HL-60 (cell line): ENCODE data around the gene RBM18.

Experiments
- GABPA ChIP-seq: IDR thresholded peaks from 2 replicates; pipeline ENCODE4 v1.6.1; 2012; ENCODE audit warnings: low read depth
- POLR2AphosphoS5 ChIP-seq: IDR thresholded peaks from 2 replicates; pipeline ENCODE4 v1.6.1; 2012; ENCODE audit warnings: low read depth
- SPI1 ChIP-seq: IDR thresholded peaks from 2 replicates; pipeline ENCODE4 v1.6.1; 2012; ENCODE audit warnings: low read depth, mild to moderate bottlenecking, borderline replicate concordance
- TF ChIP-seq, protein P1 (sequence below): IDR thresholded peaks from one replicate; pipeline ENCODE4 v1.5.1; 2011; ENCODE audit warnings: low read length, control low read depth, inconsistent platforms; ENCODE audit not compliant: insufficient read depth
- TF ChIP-seq, protein P2 (sequence below): IDR thresholded peaks from 2 replicates; pipeline ENCODE4 v1.6.1; 2012; ENCODE audit warnings: low read depth; ENCODE audit not compliant: insufficient replicate concordance

GRCh38 chr9:122191584-122191983 is 73.1 kb downstream of the RBM18 start:
- TF ChIP-seq, protein P1, sequence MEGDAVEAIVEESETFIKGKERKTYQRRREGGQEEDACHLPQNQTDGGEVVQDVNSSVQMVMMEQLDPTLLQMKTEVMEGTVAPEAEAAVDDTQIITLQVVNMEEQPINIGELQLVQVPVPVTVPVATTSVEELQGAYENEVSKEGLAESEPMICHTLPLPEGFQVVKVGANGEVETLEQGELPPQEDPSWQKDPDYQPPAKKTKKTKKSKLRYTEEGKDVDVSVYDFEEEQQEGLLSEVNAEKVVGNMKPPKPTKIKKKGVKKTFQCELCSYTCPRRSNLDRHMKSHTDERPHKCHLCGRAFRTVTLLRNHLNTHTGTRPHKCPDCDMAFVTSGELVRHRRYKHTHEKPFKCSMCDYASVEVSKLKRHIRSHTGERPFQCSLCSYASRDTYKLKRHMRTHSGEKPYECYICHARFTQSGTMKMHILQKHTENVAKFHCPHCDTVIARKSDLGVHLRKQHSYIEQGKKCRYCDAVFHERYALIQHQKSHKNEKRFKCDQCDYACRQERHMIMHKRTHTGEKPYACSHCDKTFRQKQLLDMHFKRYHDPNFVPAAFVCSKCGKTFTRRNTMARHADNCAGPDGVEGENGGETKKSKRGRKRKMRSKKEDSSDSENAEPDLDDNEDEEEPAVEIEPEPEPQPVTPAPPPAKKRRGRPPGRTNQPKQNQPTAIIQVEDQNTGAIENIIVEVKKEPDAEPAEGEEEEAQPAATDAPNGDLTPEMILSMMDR: no peak
- TF ChIP-seq POLR2AphosphoS5 (no peak), GABPA (no peak), SPI1 (no peak)
- TF ChIP-seq, protein P2, sequence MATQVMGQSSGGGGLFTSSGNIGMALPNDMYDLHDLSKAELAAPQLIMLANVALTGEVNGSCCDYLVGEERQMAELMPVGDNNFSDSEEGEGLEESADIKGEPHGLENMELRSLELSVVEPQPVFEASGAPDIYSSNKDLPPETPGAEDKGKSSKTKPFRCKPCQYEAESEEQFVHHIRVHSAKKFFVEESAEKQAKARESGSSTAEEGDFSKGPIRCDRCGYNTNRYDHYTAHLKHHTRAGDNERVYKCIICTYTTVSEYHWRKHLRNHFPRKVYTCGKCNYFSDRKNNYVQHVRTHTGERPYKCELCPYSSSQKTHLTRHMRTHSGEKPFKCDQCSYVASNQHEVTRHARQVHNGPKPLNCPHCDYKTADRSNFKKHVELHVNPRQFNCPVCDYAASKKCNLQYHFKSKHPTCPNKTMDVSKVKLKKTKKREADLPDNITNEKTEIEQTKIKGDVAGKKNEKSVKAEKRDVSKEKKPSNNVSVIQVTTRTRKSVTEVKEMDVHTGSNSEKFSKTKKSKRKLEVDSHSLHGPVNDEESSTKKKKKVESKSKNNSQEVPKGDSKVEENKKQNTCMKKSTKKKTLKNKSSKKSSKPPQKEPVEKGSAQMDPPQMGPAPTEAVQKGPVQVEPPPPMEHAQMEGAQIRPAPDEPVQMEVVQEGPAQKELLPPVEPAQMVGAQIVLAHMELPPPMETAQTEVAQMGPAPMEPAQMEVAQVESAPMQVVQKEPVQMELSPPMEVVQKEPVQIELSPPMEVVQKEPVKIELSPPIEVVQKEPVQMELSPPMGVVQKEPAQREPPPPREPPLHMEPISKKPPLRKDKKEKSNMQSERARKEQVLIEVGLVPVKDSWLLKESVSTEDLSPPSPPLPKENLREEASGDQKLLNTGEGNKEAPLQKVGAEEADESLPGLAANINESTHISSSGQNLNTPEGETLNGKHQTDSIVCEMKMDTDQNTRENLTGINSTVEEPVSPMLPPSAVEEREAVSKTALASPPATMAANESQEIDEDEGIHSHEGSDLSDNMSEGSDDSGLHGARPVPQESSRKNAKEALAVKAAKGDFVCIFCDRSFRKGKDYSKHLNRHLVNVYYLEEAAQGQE: no peak
